ENCODE results near the gene TMEM62. TPM values are rescaled to one million over a fixed set of nuclear protein-coding genes. Genes with fewer than 3 reads are reported as not detected.
"Not testable (repeated sequence)": the region's sequence is repeated elsewhere in the genome, so short reads cannot be mapped to it uniquely, and the experiment has no call there.

Gene TMEM62
- polyA plus RNA-seq, 3 donors, result 11.1 to 18.7 (median 16.2) TPM

GRCh38 chr15:43169888-43170287, 36.5 kb downstream of the TMEM62 start:
- no peak for DNase-seq

DNA sequence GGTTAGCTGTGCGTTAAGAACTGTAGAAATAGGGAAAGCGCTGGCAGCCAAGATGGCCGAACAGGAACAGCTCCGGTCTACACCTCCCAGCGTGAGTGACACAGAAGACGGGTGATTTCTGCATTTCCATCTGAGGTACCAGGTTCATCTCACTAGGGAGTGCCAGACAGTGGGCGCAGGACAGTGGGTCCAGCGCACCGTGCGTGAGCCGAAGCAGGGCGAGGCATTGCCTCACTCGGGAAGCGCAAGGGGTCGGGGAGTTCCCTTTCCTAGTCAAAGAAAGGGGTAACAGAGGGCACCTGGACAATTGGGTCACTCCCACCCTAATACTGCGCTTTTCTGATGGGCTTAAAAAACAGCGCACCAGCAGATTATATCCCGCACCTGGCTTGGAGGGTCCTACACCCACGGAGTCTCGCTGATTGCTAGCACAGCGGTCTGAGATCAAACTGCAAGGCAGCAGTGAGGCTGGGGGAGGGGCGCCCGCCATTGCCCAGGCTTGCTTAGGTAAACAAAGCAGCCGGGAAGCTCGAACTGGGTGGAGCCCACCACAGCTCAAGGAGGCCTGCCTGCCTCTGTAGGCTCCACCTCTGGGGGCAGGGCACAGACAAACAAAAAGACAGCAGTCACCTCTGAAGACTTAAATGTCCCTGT, 42.4 kb downstream of the TMEM62 start:
- DNase-seq, result not testable (repeated sequence)

- not testable (repeated sequence) for DNase-seq
Observed at GRCh38 chr15:43177147-43177546, 43.8 kb downstream of the TMEM62 start.

GRCh38 chr15:43183270-43183669, 49.9 kb downstream of the TMEM62 start:
- DNase-seq, result no peak

GRCh38 chr15:43184407-43185124, 51.2 kb downstream of the TMEM62 start:
- no peak for DNase-seq

GRCh38 chr15:43185157-43186002, 52.0 kb downstream of the TMEM62 start, which contains the start of gene CCNDBP1:
TSS of gene CCNDBP1 (plus strand) at chr15:43185403. CDS start at chr15:43185499, 96 bp downstream.
- peak; percentile 75 for DNase-seq

DNA sequence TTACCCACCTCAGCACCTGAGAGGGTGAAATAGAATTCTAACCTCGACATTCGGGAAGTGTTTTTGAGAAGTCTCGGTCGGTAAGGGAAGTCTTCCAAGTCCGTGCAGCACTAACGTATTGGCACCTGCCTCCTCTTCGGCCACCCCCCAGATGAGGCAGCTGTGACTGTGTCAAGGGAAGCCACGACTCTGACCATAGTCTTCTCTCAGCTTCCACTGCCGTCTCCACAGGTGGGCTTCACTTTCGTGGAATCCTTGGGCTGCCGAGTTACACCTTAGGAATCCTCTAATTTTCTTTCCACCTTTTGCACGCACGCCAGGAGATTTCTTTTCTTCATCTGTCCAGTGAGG, 52.6 kb downstream of the TMEM62 start:
- DNase-seq, result no peak

DNA sequence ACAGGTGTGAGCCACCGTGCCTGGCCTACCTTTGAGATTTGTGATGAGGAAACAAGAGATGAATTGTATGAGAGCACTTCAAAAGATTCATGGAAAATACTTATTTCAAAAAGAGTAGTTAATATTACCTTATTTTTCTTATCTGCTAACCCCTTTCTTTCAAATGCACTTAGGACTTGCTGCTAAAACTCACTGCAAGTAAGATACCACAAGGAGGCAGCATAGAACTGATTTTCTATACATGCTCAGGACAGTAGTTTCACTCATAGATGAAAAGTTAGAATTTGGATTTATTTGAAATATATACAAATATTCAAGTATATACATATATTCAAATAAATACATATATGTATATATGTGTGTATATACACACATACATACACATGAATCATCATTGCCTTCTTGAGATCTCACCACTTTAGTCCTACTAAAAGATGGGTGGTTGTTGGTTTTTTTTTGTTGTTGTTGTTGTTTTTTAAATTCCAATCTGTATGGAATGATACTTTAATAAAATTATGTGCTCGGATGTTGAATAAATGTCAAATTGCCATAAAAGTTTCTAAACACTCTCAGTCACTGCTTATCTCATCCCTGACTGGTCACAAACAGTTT, 54.3 kb downstream of the TMEM62 start:
- DNase-seq, result no peak

DNA sequence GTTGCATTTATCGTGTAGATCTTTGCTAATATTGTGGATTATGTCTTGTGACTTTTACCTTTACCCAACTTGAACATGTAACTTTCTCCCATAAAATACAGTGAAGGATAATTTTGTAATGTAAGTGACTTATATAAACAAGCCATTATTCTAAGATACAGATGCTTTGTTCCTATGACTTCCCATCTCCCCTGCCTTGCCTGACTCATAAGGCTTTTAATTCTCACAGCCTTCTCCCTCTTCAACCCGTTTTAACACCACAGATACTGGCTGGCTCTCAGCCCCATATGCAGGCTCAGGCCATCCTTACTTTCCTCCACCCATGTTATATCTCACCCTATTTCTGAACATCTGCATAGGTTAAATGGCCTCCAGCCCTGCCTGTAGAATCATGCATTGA, 55.9 kb downstream of the TMEM62 start:
- no peak for DNase-seq

- no peak for DNase-seq
Observed at GRCh38 chr15:43190178-43190577, 56.8 kb downstream of the TMEM62 start.

DNA sequence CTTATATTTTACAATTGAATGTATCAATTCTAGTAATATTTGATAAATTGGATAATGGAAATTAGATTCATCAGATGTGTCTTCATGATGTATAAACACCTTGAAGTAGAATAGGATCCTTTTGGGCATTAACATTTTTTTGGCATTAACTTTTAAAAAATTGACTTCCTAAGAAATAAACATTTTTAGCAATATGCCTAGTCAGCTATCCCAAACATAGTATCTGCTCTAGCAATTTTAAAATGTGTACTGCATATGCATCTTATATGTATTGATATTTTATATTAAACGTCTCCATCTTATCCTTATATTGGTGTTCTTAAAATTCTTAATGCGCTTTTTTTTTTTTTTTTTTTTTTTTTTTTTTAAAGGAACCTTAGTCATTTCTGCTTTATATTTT, 60.3 kb downstream of the TMEM62 start:
- DNase-seq, result no peak

GRCh38 chr15:43194795-43195194, 61.4 kb downstream of the TMEM62 start:
- no peak for DNase-seq

- DNase-seq, result no peak
Observed at GRCh38 chr15:43196760-43197548, 63.6 kb downstream of the TMEM62 start.

- DNase-seq, result not testable (repeated sequence)
Observed at GRCh38 chr15:43197773-43198172, 64.4 kb downstream of the TMEM62 start.

DNA sequence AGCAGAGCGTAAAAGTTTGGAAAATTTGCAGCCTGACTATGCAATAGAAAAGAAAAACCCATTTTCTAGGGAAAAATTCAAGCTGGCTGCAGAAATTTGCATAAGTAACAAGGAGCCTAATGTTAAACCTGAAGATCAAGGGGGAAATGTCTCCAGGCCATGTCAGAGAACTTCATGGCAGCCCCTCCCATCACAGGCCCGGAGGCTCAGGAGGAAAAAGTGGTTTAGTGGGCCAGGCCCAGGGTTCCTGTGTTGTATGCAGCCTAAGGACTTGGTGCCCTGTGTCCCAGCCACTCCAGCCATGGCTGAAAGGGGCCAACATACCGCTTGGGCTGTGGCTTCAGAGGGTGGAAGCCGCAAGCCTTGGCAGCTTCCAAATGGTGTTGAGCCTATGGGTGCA, 65.2 kb downstream of the TMEM62 start:
- DNase-seq, result not testable (repeated sequence)

DNA sequence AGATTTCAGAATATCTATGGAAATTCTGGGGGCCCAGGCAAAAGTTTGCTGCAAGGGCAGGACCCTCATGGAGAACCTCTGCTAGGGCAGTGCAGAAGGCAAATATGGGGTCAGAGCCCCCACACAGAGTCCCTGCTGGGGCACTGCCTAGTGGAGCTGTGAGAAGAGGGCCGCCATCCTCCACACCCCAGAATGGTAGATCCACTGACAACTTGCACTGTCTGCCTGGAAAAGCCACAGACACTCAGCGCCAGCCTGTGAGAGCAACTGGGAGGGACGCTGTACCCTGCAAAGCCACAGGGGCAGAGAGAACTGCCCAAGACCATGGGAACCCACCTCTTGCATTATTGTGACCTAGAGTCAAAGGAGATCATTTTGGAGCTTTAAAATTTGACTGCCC, 65.6 kb downstream of the TMEM62 start:
- no peak for DNase-seq

GRCh38 chr15:43199945-43200488, 66.6 kb downstream of the TMEM62 start:
- DNase-seq, result no peak

DNA sequence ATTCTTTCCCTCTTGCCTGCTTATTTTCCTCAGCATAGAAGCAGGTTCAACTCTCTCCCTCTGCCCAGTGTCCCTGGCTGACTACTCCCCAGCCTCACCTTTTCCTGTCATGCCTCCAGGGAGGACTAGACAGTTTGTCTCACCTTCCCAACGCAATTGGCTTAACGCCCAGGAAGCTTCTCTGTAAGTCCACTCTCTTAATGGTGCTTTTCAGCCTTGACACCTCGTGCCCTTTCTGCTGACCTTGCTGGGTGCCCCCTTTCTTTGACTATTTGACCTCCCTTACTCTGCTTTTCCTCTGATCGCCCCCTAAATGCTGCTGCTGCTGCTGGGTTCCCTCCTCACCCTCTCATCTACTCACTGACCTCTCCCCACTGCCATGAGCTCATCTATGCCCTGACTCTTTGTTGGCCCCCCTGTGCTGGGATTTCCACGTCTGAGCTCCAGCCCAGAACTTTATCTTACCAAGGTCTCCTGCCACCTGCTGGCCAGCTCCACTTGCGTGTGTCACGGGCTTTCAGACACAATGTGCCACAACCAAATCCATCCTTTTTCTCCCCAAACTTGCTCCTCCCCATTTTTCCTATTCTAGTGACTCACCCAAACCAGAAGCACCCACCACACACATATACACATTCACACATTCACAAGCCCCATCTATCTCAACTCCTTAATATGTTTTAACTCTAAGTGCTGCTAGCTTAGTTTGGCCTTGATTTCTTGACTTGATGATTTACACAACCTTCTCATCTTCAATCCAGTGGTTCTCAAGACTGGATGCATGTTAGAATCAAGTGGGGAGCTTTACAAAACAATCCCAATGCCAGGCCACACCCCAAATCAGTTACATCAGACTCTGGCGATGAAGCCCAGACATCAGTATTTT, 70.9 kb downstream of the TMEM62 start:
- peak; percentile 27 for DNase-seq

- no peak for DNase-seq
Observed at GRCh38 chr15:43206054-43206453, 72.7 kb downstream of the TMEM62 start.

DNA sequence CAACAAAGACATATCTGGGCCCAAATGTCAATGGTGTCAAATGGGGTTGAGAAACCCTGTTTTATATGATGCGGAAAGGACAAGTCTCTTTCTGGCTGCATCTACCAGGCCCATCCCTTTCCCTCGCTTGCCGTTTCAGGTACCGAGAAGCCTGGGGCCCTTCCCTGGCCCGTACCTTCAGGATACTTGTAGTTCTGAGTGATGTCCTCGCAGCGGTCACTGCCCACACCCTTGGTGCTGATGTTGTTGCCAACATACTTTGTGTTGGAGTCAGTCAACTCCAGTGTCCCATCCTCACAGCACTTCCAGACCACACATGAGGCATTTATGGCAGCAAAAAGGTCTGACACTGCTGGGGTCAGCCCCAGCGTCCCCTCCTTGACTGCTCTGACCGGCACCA, 73.6 kb downstream of the TMEM62 start:
- no peak for DNase-seq
